ENCODE measurements around the gene RAB20. TPM values are rescaled to one million over a fixed set of nuclear protein-coding genes. Genes with fewer than 3 reads are reported as not detected.
"Not testable (repeated sequence)": the region's sequence is repeated elsewhere in the genome, so short reads cannot be mapped to it uniquely, and the experiment has no call there.

RAB20 gene
- total and polyA plus RNA-seq, 9 of the 15 experiments (the other 6 are each of a cell fraction or from before 2014, with no cell fraction given) = 0.62 to 9.2 (median 5.4) TPM

DNA sequence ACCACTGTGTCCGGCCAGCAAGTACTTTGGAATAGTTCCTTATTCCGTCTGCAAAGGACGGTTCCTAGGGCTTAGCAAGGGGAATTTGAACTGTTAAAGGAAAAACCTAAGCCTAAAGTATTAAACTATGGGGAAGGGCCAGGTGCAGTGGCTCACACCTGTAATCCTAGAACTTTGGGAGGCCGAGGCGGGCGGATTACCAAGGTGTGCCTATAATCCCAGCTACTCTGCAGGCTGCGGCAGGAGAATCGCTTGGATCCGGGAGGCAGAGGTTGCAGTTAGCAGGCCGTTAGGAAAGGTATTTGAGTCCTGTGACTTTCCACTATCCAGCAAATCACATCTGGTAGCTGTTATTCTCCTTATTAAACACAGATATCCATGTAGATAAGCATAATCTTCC, 9.4 kb upstream of the RAB20 start:
- intact Hi-C loops (cut with micrococcal nuclease) = no loop called here
- Histone ChIP-seq H3K9me3 (replicated peaks; ENCODE audit: control insufficient read depth, insufficient read depth, low read depth, low read length) (no peaks in the 10 kb centered on the region; the same call in 1 of the 2 replicates), H3K36me3 (ENCODE audit: control insufficient read depth, insufficient read depth, low read length) (no peaks in the 10 kb centered on the region), H4K20me1 (replicated peaks; ENCODE audit: control insufficient read depth, insufficient read depth, low read length) (no peaks in the 10 kb centered on the region), H3K9me1 (ENCODE audit: control insufficient read depth, insufficient read depth, low read length) (no peaks in the 10 kb centered on the region), H3K27ac (ENCODE audit: extremely low read depth, low read depth, low read length) (no peak overlapping the region), H3K4me3 (no peak overlapping the region), H3K9ac (ENCODE audit: insufficient read depth in 1 of 2, low read depth in 2 of 2, low read length in 2 of 2) (no peak overlapping the region), H3K4me2 (ENCODE audit: insufficient read depth, low read length) (no peak overlapping the region), H3K4me1 (replicated peaks in 1 of 2; ENCODE audit: control insufficient read depth in 2 of 2, insufficient read depth in 2 of 2, low read length in 2 of 2) (peaks cover 19 to 23% of the 10 kb centered on the region in 2 experiments; a peak in 4 of 5 replicates), H3K79me2 (ENCODE audit: control insufficient read depth, insufficient read depth, low read length) (no peaks in the 10 kb centered on the region), H3K27me3 (ENCODE audit: control insufficient read depth in 2 of 2, insufficient read depth in 2 of 2, low read length in 2 of 2) (no peaks in the 10 kb centered on the region; a peak in 1 of 5 replicates), H2AFZ (ENCODE audit: low read depth, low read length) (no peak overlapping the region)
- no peak for FAIRE-seq
- DNase-seq (ENCODE audit: extremely low read depth in 1 of 4, low spot score in 3 of 4) = no peak
- in situ Hi-C loops (cut with MboI) = no loop called here
- TF ChIP-seq, protein P1, sequence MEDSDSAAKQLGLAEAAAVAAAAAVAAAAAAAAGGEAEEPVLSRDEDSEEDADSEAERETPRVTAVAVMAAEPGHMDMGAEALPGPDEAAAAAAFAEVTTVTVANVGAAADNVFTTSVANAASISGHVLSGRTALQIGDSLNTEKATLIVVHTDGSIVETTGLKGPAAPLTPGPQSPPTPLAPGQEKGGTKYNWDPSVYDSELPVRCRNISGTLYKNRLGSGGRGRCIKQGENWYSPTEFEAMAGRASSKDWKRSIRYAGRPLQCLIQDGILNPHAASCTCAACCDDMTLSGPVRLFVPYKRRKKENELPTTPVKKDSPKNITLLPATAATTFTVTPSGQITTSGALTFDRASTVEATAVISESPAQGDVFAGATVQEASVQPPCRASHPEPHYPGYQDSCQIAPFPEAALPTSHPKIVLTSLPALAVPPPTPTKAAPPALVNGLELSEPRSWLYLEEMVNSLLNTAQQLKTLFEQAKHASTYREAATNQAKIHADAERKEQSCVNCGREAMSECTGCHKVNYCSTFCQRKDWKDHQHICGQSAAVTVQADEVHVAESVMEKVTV (CRISPR knock-in tag; IDR thresholded peaks at IDR 0.05) = no peak
- TF ChIP-seq, protein P2, sequence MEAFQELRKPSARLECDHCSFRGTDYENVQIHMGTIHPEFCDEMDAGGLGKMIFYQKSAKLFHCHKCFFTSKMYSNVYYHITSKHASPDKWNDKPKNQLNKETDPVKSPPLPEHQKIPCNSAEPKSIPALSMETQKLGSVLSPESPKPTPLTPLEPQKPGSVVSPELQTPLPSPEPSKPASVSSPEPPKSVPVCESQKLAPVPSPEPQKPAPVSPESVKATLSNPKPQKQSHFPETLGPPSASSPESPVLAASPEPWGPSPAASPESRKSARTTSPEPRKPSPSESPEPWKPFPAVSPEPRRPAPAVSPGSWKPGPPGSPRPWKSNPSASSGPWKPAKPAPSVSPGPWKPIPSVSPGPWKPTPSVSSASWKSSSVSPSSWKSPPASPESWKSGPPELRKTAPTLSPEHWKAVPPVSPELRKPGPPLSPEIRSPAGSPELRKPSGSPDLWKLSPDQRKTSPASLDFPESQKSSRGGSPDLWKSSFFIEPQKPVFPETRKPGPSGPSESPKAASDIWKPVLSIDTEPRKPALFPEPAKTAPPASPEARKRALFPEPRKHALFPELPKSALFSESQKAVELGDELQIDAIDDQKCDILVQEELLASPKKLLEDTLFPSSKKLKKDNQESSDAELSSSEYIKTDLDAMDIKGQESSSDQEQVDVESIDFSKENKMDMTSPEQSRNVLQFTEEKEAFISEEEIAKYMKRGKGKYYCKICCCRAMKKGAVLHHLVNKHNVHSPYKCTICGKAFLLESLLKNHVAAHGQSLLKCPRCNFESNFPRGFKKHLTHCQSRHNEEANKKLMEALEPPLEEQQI (IDR thresholded peaks at IDR 0.05) = no peak
- POLR2A ChIA-PET = no interaction called here
- WGBS (ENCODE audit: insufficient coverage, low coverage, missing lambda C conversion rate) = 29% methylated on average over 9 of the region's 10 CpGs
- BruUV-seq (replicated peaks) = no TSS peak
- no peak for ATAC-seq
- CTCF ChIA-PET (ENCODE audit: low intra/inter-chr PET ratio) = no interaction called here

DNA sequence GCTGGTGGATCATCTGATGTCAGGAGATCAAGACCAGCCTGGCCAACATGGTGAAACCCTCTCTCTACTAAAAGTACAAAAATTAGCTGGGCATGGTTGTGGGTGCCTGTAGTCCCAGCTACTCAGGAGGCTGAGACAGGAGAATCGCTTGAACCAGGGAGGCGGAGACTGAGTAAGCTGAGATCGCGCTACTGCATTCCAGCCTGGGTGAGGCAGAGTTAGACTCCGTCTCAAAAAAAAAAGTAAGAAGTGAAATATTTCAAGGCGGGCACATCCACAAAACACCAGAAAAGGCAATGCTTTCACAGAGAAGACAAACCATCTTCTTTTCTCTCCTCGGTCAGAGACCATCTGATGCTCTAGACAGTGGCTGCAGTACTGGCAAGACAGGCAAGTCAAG, 8.4 kb upstream of the RAB20 start:
- H3K27ac ChIP-seq (ENCODE audit: extremely low read depth, low read depth, low read length); H3K9me1 ChIP-seq (ENCODE audit: control insufficient read depth, insufficient read depth, low read length); H3K27me3 ChIP-seq (ENCODE audit: control insufficient read depth in 2 of 2, insufficient read depth in 2 of 2, low read length in 2 of 2); BruUV-seq (replicated peaks); intact Hi-C loops (cut with micrococcal nuclease); CTCF ChIA-PET (ENCODE audit: low intra/inter-chr PET ratio); H3K9ac ChIP-seq (ENCODE audit: insufficient read depth in 1 of 2, low read depth in 2 of 2, low read length in 2 of 2); DNase-seq (ENCODE audit: extremely low read depth in 1 of 4, low spot score in 3 of 4); H3K9me3 ChIP-seq (replicated peaks; ENCODE audit: control insufficient read depth, insufficient read depth, low read depth, low read length); H2AFZ ChIP-seq (ENCODE audit: low read depth, low read length); H3K4me3 ChIP-seq; H3K4me2 ChIP-seq (ENCODE audit: insufficient read depth, low read length); POLR2A ChIA-PET; FAIRE-seq; ATAC-seq; in situ Hi-C loops (cut with MboI); H4K20me1 ChIP-seq (replicated peaks; ENCODE audit: control insufficient read depth, insufficient read depth, low read length); H3K79me2 ChIP-seq (ENCODE audit: control insufficient read depth, insufficient read depth, low read length); H3K36me3 ChIP-seq (ENCODE audit: control insufficient read depth, insufficient read depth, low read length): not testable (repeated sequence)
- WGBS (ENCODE audit: insufficient coverage, low coverage, missing lambda C conversion rate) = 49% methylated on average over 4 of the region's 7 CpGs
- peaks cover 10 to 14% of the 10 kb centered on the region in 2 experiments; a peak in 4 of 5 replicates for H3K4me1 ChIP-seq (replicated peaks in 1 of 2; ENCODE audit: control insufficient read depth in 2 of 2, insufficient read depth in 2 of 2, low read length in 2 of 2)
